GM12865 (cell line): ENCODE data around the gene FOS.

Experiments
- DNase-seq: peaks from one replicate; pipeline ENCODE4 v3.0.0; 2010; ENCODE audit warnings: low read depth
- H3K4me3 ChIP-seq: 2 replicates; pipeline ENCODE4 v1.5.1; 2011; ENCODE audit warnings: mild to moderate bottlenecking, low read depth, low read length, control low read depth
- TF ChIP-seq, protein P1 (sequence below): IDR thresholded peaks from 2 replicates; pipeline ENCODE4 v1.5.1; 2011; ENCODE audit warnings: low read length, control low read depth, low read depth, inconsistent platforms; ENCODE audit not compliant: insufficient read depth; ENCODE audit errors: missing control alignments

FOS gene

GRCh38 chr14:75278422-75279152 is at the start of gene FOS:
Gene FOS (plus strand): TSS chr14:75278828. CDS start chr14:75278983, 155 bp downstream.
- H3K4me3 ChIP-seq: peak within 1 kb of the TSS; percentile 62
- peak; percentile 88 for DNase-seq
- TF ChIP-seq, protein P1, sequence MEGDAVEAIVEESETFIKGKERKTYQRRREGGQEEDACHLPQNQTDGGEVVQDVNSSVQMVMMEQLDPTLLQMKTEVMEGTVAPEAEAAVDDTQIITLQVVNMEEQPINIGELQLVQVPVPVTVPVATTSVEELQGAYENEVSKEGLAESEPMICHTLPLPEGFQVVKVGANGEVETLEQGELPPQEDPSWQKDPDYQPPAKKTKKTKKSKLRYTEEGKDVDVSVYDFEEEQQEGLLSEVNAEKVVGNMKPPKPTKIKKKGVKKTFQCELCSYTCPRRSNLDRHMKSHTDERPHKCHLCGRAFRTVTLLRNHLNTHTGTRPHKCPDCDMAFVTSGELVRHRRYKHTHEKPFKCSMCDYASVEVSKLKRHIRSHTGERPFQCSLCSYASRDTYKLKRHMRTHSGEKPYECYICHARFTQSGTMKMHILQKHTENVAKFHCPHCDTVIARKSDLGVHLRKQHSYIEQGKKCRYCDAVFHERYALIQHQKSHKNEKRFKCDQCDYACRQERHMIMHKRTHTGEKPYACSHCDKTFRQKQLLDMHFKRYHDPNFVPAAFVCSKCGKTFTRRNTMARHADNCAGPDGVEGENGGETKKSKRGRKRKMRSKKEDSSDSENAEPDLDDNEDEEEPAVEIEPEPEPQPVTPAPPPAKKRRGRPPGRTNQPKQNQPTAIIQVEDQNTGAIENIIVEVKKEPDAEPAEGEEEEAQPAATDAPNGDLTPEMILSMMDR: no peak

GRCh38 chr14:75229661-75230139 is 48.9 kb upstream of the FOS start:
- DNase-seq: no peak
- TF ChIP-seq, protein P1: no peak
- H3K4me3 ChIP-seq: no peak overlapping the region

GRCh38 chr14:75230140-75230792 is 48.4 kb upstream of the FOS start:
- peak; percentile 75 for DNase-seq
- TF ChIP-seq, protein P1: peak; percentile 17
- H3K4me3 ChIP-seq: no peak overlapping the region

- TF ChIP-seq, protein P1: no peak
- peak; percentile 75 for DNase-seq
- no peak overlapping the region for H3K4me3 ChIP-seq
These were observed 47.3 kb upstream of the FOS start for GRCh38 chr14:75231320-75231719.

DNA sequence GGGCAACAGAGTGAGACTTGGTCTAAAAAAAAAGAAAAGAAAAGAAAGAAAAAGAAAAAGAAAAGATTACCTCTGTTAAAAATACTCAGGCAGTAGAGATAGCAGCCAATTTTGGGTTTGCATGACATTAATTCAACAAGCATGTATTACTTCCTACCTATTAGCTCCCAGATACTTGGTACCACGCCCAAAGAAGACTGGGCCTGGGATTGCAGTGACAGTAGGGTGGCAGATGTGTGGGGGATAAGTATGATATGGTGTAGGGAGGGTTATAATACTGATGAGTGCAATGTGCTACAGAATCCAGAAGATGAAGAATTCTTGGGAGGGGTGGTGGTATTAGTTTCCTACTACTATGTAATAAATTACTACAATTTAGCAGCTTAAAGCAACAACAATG is 46.4 kb upstream of the FOS start:
- H3K4me3 ChIP-seq: no peak overlapping the region
- DNase-seq: no peak
- TF ChIP-seq, protein P1: no peak

- DNase-seq: peak; percentile 44
- no peak overlapping the region for H3K4me3 ChIP-seq
- TF ChIP-seq, protein P1: no peak
These were observed 46.0 kb upstream of the FOS start for GRCh38 chr14:75232597-75232996.
